ENCODE measurements around the gene OR5T3.

OR5T3 gene

GRCh38 chr11:56292154-56292553 lies 40.1 kb downstream of the OR5T3 start, which contains the start of gene OR8H1:
TSS of gene OR8H1 (minus strand) at chr11:56292254. CDS start at chr11:56291062, 1,192 bp downstream.
- no peak within 1 kb of the TSS for H3K4me3 ChIP-seq (replicated peaks; ENCODE audit: low read depth, low read length)
- DNase-seq (ENCODE audit: low read depth) = no peak
- TF ChIP-seq, protein P1, sequence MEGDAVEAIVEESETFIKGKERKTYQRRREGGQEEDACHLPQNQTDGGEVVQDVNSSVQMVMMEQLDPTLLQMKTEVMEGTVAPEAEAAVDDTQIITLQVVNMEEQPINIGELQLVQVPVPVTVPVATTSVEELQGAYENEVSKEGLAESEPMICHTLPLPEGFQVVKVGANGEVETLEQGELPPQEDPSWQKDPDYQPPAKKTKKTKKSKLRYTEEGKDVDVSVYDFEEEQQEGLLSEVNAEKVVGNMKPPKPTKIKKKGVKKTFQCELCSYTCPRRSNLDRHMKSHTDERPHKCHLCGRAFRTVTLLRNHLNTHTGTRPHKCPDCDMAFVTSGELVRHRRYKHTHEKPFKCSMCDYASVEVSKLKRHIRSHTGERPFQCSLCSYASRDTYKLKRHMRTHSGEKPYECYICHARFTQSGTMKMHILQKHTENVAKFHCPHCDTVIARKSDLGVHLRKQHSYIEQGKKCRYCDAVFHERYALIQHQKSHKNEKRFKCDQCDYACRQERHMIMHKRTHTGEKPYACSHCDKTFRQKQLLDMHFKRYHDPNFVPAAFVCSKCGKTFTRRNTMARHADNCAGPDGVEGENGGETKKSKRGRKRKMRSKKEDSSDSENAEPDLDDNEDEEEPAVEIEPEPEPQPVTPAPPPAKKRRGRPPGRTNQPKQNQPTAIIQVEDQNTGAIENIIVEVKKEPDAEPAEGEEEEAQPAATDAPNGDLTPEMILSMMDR (IDR thresholded peaks at IDR 0.05; ENCODE audit: low read length, missing control alignments) = no peak

- no peak for DNase-seq (ENCODE audit: low read depth)
- no peak overlapping the region for H3K4me3 ChIP-seq (replicated peaks; ENCODE audit: low read depth, low read length)
- TF ChIP-seq, protein P1 (IDR thresholded peaks at IDR 0.05; ENCODE audit: low read length, missing control alignments) = no peak
These were observed 44.8 kb downstream of the OR5T3 start for GRCh38 chr11:56296898-56297297.
